GM18520 (cell line): ENCODE results near the gene SEPHS1.
A peak's percentile ranks its signal among the peaks of the same experiment; 100 is the strongest.
"Not testable (repeated sequence)": the region's sequence is repeated elsewhere in the genome, so short reads cannot be mapped to it uniquely, and the experiment has no call there.

Experiments used
- ATAC-seq: cut with Tn5 transposase; IDR thresholded peaks from one replicate; pipeline ENCODE4 v1.9.1; 2021; ENCODE audit not compliant: unreplicated experiment

Gene SEPHS1

GRCh38 chr10:13291821-13292773 is 56.0 kb downstream of the SEPHS1 start:
- no peak for ATAC-seq

DNA sequence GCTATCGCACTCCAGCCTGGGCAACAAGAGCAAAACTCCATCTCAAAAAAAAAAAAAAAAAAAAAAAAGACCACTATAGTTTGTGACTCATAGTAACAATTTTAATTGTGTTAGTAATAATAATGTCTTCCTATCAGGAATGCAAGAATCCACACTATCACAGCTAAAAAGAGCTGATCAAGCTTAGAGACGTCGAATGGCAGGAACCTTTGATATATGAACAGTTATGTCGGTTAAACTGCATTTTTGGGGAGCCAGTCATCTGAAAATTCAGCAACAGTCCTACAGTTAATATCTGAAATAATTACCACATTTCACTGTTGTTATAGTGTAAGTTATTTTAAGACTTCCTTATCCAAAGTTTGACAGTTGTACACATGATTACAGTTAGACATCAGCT is 57.0 kb downstream of the SEPHS1 start:
- ATAC-seq = no peak

DNA sequence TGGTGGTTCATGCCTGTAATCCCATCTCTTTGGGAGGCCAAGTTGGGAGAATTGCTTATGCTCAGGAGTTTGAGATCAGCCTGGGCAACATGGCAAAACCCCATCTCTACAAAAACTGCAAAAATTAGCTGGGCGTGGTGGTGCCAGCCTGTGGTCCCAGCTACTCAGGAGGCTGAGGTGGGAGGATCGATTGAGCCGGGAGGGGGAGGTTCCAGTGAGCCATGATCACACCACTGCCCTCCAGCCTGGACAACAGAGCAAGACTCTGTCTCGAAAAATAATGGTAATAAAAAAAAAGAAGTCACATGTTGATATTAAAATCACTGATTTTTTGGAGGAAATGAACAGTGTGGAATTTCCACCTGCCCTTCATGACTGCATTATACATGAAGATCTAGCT is 64.0 kb downstream of the SEPHS1 start:
- ATAC-seq = no peak

GRCh38 chr10:13282348-13282747 is 65.7 kb downstream of the SEPHS1 start:
- ATAC-seq = not testable (repeated sequence)

- ATAC-seq = no peak
These were observed 71.2 kb downstream of the SEPHS1 start for GRCh38 chr10:13276749-13277365.

DNA sequence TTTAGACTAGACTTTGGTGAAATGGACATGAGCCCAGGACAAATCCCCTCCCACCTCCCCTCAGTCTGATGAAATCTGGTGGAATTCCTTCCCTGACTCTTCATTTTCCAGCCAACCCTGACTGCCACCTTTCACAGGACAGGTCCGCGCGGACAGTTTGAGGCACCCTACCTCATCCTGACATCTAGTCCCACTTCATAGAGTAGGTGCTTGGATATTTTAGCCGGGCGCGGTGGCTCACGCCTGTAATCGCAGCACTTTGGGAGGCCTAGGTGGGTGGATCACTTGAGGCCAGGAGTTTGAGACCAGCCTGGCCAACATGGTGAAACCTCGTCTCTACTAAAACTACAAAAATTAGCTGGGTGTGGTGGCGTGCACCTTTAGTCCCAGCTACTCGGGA is 71.9 kb downstream of the SEPHS1 start:
- ATAC-seq = not testable (repeated sequence)

GRCh38 chr10:13272164-13272571 is 75.9 kb downstream of the SEPHS1 start:
- peak; percentile 27 for ATAC-seq

GRCh38 chr10:13271552-13272163 is 76.4 kb downstream of the SEPHS1 start:
- ATAC-seq = peak; percentile 78

GRCh38 chr10:13270877-13271551 is 77.1 kb downstream of the SEPHS1 start:
- ATAC-seq = no peak

GRCh38 chr10:13268841-13269240 is 79.3 kb downstream of the SEPHS1 start:
- no peak for ATAC-seq

- ATAC-seq = no peak
These were observed 79.8 kb downstream of the SEPHS1 start for GRCh38 chr10:13268310-13268709.
